ENCODE results near the gene NFE2L3.
A peak's percentile ranks its signal among the peaks of the same experiment; 100 is the strongest.
"Not testable (repeated sequence)": the region's sequence is repeated elsewhere in the genome, so short reads cannot be mapped to it uniquely, and the experiment has no call there.

NFE2L3 gene, protein sequence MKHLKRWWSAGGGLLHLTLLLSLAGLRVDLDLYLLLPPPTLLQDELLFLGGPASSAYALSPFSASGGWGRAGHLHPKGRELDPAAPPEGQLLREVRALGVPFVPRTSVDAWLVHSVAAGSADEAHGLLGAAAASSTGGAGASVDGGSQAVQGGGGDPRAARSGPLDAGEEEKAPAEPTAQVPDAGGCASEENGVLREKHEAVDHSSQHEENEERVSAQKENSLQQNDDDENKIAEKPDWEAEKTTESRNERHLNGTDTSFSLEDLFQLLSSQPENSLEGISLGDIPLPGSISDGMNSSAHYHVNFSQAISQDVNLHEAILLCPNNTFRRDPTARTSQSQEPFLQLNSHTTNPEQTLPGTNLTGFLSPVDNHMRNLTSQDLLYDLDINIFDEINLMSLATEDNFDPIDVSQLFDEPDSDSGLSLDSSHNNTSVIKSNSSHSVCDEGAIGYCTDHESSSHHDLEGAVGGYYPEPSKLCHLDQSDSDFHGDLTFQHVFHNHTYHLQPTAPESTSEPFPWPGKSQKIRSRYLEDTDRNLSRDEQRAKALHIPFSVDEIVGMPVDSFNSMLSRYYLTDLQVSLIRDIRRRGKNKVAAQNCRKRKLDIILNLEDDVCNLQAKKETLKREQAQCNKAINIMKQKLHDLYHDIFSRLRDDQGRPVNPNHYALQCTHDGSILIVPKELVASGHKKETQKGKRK

DNA sequence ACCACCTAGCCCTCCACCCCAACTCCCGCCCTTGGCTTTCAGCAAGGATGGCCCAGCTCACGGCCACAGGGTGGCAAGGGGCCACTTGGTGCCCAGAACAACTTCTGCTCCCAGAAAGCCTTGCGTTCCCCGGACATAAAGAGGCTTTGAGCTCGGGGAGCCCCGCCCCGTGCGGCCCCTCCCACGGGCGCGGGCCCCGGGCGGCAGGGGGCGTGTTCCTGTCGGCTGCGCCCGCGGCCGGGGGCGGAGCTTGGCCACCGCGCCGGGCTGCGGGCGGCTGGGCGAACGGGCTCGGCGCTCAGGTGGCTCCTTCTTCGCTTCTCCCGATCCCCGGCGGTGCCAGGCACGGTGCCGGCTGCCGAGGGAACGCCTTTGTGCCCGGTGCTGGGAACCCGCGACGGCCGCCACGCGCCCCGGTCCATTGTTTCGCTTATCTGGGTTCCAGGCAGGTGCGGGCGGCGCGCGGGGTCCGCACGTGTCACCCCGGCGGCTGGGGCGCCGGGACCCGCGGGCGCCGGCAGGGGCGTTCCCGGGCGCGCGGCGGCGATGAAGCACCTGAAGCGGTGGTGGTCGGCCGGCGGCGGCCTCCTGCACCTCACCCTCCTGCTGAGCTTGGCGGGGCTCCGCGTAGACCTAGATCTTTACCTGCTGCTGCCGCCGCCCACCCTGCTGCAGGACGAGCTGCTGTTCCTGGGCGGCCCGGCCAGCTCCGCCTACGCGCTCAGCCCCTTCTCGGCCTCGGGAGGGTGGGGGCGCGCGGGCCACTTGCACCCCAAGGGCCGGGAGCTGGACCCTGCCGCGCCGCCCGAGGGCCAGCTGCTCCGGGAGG is at the start of gene NFE2L3:
Gene NFE2L3, plus strand, starts transcription at position 246 of the 829 bp plus-strand sequence. Its CDS starts 301 bp downstream, at position 547.
- peak; percentile 71 for DNase-seq (ENCODE audit: low read depth, low spot score)

DNA sequence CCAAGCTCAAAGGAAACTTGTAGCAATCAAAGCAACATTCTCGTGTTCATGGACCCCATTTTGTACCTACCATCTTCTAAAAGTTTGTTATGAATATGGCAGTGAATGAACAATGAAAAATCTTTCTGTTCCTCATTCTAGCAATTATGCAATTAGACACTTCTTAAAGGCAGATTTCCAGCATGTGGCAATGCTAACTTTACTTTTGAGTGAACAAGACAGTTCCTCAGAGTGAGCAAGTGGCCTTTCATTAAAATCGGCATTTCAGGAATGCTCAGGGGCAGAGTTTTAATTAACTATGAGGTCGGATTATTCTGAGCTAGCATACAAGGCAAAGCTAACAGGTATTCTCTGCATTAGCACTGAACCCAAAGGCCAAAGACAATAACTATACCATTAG is 48.4 kb upstream of the NFE2L3 start:
- no peak for DNase-seq (ENCODE audit: low read depth, low spot score)

DNA sequence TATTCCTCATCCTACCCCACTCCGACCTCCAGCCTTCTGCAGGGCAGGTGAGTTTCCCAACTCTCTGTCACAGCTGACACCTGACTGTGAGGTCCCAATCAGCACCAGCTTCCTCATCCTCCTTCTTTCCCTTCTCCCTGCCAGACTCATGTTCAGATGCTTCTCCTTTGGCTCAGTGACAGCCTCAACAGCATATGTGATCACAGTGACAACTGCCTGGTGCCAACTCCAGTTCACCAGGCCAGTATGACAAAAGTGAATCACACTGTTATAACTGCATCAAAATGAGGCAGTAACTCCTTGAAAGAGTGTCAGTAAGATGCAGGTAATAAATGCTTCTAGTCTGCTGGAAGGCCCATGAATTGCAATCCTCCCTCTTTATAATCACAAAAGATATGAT is 46.8 kb upstream of the NFE2L3 start:
- DNase-seq (ENCODE audit: low read depth, low spot score), result no peak

DNA sequence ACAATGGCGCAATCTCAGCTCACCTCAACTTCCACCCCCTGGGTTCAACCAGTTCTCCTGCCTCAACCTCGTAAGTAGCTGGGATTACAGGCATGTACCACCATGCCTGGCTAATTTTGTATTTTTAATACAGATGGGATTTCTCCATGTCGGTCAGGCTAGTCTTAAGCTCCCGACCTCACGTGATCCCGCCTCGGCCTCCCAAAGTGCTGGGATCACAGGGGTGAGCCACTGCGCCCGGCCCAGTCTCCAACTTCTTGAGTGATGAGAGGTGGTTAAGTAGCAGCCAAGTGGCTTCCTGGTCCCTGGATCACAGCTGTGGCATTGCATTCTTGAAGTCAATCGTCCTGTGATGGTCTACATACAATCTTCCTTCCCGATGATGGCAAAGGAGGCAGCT is 46.1 kb upstream of the NFE2L3 start:
- no peak for DNase-seq (ENCODE audit: low read depth, low spot score)

DNA sequence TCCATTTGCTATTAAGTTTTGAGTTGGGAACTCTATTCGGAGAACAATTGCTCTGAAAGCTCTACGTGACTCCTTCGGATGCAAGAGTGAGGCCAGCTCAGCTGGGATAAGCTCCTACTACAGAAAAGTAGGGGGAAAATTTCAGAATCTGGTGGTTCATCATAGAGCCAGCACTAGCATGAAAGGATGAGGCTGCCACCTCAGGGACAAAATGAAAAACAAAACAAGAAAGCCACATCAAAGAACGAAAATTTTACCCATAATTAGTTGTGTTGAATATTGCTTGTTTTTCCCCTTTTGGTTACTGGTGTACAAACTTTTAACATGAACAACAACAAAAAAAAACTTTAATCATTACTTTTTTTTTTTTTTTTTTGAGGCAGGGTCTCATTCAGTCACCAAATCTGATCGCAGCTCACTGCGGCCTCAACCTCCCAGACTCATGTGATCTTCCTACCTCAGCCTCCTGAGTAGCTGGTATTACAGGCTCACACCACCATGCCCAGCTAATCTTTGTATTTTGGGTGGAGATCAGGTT is 39.7 kb upstream of the NFE2L3 start:
- no peak for DNase-seq (ENCODE audit: low read depth, low spot score)

DNA sequence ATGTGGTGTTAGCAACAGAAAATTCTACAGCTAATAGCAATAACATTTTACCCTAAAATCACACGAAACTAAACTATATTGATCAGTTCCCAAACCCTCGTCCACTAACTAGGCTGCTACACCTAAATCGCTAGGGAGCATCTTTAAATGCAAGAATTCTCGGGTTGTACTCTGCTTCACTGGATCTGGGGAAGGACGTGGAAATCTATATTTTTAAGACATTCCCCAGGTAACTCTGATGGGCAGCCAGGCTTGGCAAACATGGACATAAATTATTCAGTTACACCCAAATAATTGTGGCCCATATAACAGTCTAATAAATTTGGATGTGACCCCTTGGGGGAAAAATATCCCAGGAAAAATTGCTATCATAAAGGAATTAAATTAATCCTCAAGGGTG is 36.3 kb upstream of the NFE2L3 start:
- no peak for DNase-seq (ENCODE audit: low read depth, low spot score)

DNA sequence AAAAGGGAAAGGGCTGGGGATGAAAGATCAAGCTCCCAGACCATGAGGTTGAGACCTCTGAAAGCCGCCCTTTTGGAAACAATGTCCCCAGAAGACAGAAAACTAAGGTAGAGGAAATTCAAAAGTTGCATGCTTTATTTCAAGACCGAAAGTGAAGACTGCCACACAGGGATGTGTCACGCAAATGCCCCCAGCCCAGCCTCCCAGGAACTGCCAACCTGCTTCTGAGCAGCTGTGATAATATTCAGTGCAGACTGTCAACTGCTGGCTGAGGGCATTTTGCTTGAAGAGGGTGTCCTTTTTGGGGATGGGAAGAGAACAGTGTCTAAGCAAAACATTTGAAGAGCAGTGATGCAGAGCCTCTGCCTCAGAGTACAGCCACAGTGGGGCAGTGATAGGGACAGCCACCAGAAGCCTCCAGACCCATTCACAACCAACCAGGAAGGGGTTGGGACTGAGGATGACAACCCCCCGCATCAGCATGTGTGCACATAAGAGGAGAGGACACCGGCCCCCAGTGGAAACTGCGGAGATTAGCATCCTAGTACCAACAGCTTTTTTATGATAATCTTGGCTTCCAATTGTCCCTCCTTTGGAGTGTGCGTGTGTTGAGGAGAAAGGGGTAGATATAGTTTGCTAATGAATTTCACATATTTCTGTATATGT is 34.7 kb upstream of the NFE2L3 start:
- DNase-seq (ENCODE audit: low read depth, low spot score), result peak; percentile 19

DNA sequence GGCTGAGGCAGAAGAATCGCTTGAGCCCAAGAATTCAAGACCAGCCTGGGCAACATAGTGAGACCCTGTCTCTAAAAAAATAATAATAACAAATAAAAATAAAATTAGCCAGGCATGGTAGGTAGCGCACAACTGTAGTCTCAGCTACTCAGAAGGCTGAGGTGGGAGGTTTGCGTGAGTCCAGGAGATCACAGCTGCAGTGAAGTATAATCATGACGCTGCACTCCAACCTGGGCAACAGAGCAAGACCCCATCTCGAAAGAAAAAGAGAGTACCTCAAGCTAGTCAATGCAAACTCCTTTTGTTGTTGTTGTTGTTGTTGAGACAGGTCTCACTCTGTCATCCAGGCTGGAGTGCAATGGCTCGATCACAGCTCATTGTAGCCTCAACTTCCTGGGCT is 34.0 kb upstream of the NFE2L3 start:
- DNase-seq (ENCODE audit: low read depth, low spot score), result no peak

DNA sequence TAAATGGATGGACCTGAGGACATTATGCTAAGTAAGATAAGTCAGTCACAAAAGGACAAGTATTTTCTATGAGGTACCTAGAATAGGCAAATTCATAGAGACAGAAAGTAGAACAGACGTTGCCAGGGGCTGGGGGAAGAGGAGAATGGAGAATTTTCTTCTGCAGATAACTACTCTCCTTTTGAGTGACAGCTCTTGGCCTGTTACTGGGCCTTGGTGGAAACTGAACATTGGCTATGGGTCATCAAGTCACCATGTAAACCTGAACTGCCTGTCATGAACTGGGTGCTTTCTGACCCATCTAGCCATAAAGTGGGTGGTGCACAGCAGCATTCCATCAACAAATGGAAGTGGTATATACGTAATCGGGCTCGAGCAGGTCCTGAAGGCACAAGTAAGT is 29.3 kb upstream of the NFE2L3 start:
- no peak for DNase-seq (ENCODE audit: low read depth, low spot score)

DNA sequence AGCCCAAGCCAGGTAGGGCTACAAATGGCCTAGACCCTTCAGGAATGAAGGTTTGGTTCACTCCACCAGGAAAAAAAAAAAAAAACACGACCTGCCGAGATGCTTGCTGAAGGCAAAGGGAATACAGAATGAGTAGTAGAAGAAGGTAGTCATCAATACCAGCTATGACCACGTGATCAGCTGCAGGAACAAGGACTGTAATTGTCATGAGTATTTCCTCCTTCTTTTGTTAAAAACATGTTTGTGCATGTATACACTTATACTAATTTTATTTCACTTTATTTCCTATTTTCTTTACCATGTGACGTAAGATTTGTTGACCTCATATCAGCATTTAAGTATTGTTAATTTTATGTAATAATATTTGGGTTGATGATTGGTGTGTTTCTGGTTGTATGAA is 27.2 kb upstream of the NFE2L3 start:
- not testable (repeated sequence) for DNase-seq (ENCODE audit: low read depth, low spot score)

DNA sequence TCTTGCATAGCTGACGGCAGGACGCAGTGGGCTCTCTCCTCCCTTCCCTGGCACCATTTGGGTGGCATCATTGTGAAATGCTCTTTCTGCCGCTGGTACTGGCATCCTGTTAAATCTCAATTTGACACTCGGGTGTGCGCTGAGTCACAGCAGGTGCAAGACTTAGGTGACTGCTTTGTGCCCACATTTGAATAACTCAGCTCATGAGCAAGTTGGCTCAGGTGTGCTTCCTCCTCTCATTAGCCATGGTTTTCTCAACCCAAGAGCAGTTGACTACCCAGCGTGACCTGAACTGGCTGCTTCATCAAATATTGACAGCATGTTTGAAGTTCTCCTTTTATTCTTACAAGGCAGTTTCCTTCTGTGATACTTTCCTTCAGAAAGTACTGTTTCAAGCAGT is 24.6 kb upstream of the NFE2L3 start:
- no peak for DNase-seq (ENCODE audit: low read depth, low spot score)

DNA sequence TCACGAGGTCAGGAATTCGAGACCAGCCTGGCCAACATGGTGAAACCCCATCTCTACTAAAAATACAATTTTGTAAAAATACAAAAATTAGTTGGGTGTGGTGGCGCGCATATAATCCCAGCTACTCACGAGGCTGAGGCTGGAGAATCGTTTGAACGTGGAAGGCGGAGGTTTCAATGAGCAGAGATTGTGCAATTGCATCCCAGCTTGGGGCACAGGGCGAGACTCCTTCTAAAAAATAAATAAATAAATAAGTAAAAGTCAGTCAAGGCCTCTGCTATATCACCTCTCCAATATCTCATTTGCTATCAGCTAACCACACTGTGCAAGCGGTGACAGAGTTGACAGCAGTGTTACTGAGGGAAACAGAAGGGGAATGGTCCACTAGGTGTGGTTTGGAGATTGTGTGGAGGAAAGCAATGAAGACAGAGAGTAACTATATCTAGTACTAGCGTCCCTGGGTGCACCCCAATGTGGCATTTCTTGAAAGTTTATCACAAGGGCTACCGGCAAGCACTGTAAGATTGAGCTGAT is 20.9 kb upstream of the NFE2L3 start:
- DNase-seq (ENCODE audit: low read depth, low spot score), result no peak

DNA sequence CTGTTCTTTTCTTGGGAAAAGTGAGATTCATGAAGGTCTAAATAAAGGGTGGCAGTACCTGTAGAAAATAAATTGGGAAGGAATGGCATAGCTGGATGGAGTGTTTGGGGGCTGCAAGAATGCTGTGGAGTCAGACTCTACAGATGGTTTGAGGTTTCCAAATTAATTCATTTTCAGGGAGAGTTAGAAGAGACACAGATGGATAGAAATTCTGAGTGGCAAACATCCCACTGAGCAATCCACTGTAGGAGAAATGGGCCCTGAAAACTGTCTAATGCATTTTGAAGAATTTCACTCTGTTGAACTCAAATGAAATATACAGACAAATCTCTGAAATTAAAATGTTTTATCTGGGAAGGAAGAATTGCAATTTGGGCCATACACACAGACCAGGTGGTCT is 16.9 kb upstream of the NFE2L3 start:
- no peak for DNase-seq (ENCODE audit: low read depth, low spot score)

DNA sequence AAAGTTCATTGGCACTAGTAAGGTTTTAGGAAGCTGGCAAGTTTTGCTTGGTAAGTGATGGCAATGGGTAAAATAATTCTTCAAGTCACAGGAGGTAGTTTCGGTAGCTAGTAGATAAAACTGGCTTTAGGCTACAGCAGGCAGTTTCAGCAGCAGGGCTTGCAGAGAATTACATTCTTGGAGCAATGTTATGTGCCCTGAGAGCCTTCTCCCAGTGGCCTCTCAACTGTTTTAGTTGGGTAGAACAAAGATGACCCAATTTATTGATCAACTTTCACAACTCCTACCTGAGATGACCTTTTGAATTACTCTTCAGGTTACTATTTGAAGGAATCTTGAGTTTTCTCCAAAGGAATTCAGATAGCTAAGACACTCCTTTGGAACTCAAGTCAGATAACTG is 16.4 kb upstream of the NFE2L3 start:
- peak; percentile 44 for DNase-seq (ENCODE audit: low read depth, low spot score)

DNA sequence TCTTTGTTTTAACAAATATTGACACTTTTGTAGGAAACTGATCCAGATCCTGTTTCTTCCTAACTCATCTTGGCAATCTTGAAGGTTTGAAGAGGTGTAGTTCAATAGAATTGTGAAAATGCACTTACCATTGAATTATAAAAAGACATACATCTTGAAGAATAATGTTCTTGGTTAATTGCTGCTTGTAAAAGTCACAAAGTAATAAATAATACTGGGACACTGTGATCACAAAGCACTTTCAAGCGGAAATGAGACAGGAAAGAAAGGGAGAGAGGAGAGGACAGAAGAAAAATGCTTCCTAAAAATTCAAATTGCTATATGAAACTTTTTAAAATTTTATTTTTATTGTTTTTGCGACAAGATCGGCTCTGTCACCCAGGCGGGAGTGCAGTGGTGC is 15.2 kb upstream of the NFE2L3 start:
- no peak for DNase-seq (ENCODE audit: low read depth, low spot score)

DNA sequence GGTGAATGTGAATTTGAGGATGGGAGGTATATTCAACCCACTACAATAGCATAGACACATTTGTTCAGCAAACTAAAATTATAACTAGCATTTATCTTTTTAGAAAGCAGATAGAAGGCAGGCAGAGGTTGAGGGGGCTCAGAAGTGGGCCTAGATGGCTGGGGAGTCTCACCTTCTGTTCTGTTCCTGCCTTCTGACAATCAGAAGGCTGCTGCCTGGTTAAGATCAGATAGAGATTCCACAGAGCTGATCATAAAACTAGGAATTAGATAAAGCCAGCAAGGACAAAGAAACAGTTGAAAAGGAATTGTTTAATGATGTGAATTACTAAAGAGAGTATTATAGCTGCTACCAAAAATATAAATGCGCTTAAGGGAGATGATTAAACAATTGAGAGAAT is 11.6 kb upstream of the NFE2L3 start:
- DNase-seq (ENCODE audit: low read depth, low spot score), result no peak

DNA sequence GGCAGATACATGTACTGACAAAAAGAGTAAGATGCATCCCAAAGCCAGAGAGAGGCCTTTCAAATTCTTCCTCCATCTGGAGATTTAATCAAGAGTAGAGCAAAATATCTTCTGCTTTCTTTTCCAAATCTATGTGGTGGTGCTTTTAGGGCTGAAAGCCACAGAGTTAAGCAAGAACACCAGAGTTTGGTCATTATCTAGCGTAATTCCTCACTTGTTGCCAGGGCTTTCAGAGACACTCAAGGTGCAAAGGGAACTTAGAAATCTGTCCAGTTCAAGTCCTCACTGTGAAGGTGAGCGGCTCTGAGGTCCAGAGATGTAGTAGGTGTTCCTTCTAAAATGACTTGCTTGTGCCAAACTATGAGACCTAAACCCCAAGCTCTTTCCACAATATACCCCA is 10.9 kb upstream of the NFE2L3 start:
- DNase-seq (ENCODE audit: low read depth, low spot score), result no peak

DNA sequence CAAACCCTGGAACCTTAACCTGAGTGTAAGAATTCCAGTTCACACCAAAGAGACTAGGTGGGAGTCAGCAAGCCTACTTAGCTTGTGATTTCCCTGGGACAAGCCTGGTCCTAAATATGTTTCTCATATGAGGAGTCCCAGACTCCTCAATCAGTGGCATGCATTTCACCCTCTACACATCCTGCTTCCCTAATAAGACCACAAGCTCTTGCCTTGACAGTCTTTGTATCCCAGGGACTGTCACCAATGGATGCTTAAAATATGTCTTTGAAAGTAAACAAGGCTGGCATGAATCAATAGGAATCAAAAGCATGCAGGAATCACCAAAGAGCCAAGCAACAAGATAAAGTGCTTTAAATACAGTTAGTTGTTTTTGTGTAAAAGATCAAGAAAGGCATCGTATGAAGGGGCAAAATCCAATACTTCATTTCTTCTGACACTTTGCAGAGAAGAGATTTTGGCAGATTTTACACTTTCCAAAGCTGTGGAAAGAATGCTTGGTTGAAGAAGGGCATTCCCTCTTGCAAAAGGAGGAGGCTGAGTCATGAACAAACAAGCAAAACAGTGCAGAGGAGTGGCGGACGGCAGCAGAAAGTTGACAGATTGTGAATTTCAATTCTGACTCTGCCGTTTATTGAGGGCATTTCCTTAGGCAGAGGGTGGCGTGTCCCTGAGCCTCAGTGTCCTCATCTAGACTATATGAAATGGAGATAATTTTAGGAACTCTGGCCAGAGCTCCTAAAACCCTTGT is 8.5 kb upstream of the NFE2L3 start:
- DNase-seq (ENCODE audit: low read depth, low spot score), result no peak

DNA sequence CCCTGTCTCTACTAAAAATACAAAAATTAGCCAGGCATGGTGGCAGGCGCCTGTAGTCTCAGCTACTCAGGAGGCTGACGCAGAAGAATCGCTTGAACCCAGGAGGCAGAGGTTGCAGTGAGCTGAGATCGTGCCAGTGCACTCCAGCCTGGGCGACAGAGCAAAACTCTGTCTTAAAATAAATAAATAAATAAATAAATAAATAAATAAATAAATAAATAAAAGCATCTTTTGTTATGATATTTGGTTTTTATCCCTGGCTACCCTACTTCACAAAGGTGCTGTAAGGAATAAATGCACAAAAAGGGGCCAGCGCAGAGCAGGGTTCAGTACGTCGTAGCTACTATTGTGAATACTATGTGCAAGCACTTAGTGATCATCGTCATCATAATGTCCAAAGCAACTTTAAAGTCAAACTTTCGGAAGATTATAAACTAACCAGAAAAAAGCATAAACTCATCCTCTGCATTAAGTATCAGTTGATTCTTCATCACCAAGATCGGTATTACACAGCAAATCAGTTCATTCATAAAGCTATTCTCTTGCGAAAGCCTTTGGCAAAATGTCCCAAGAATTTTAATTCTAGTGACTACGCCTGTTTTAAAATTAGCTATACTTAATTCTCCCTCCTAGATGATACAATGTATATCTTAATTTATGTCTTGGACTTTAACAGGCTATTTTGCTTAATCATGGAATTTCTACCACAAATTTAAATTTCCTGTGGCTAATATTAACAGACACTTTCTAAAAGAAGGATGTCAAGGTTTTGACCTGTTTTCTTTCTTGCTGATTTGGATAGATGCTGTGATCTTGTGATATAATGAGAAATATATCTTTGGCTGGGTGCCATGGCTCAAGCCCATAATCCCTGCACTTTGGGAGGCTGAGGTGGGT is 7.6 kb upstream of the NFE2L3 start:
- no peak for DNase-seq (ENCODE audit: low read depth, low spot score)

DNA sequence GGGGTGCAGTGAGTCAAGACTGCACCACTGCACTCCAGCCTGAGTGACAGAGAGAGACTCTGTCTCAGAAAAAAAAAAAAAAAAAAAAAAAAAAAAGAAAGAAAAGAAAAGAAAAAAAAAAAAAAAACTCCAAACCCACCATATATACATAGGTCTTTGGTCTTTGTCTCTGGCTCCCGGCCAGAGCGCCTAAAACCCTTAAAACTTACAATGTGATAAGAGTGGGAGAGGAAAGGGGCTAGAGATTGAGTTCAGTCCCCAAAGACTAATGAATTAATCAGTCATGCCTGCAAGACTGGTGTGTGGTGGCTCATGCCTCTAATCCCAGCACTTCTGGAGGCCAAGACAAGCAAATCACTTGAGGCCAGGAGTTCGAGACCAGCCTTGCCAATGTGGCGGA is 6.8 kb upstream of the NFE2L3 start:
- DNase-seq (ENCODE audit: low read depth, low spot score), result no peak

Measured in ELF-1 (cell line).